HepG2 (cell line): ENCODE results near the gene CLDN14. TPM values are rescaled to one million over a fixed set of nuclear protein-coding genes. Genes with fewer than 3 reads are reported as not detected.

Experiments used
- ATAC-seq: fragments of 200-7000 bp; cut with Tn5 transposase; 3 replicates; pipeline ENCODE4 v1.9.1; 2020; ENCODE audit warnings: mild to moderate bottlenecking, moderate library complexity
- BruUV-seq: library from RNA; stranded (reverse); fragments of 400-500 nt; replicated peaks from 2 replicates; lab custom pipeline; 2021; lab: Mats Ljungman, UMichigan
- CTCF ChIA-PET: fragments of 300-600 bp; formaldehyde crosslinking; extraction: SDS; loops from one replicate; lab custom pipeline; 2021; ENCODE audit warnings: low total read pairs, inconsistent platforms, low intra/inter-chr PET ratio; lab: Yijun Ruan, JAX
- POLR2A ChIA-PET: fragments of 350-600 bp; sonication (Branson Sonifier 250); formaldehyde crosslinking; loops from one replicate; lab custom pipeline; 2020; ENCODE audit warnings: antibody characterized with exemption, inconsistent platforms; lab: Yijun Ruan, JAX
- DNase-seq: peaks from one replicate; pipeline ENCODE4 v3.0.0-alpha.2; 2015; ENCODE audit warnings: low spot score
- FAIRE-seq: peaks from 3 replicates; lab custom pipeline; 2011; peaks lifted over from hg19 to GRCh38; lab: Jason Lieb, UNC
- H2AFZ ChIP-seq: one replicate; pipeline ENCODE4 v1.6.1; 2011; ENCODE audit warnings: low read length, inconsistent platforms
- H3K27ac ChIP-seq: fragments of 300-600 bp; 3 replicates; pipeline ENCODE4 v1.8.0; 2011; ENCODE audit warnings: mixed run types, mild to moderate bottlenecking, mixed read lengths, low read length, inconsistent platforms; ENCODE audit not compliant: insufficient read depth; ENCODE audit errors: extremely low read length
- H3K27me3 ChIP-seq, 2 experiments: fragments of 200-600 bp in 1 of 2; 2 replicates in 1 of 2; 3 replicates in 1 of 2; pipeline versions ENCODE4 v1.6.0 to v1.8.0; 2011; ENCODE audit warnings: low read length in 2 of 2, mild to moderate bottlenecking in 2 of 2, moderate library complexity in 2 of 2, inconsistent platforms in 1 of 2; ENCODE audit not compliant: insufficient read depth in 2 of 2, control insufficient read depth in 1 of 2
- H3K36me3 ChIP-seq, 2 experiments: fragments of 200-600 bp in 1 of 2; replicated peaks in 1 of 2; 2 replicates in 1 of 2; 3 replicates in 1 of 2; pipeline versions ENCODE4 v1.5.1 to v1.8.0; 2011; ENCODE audit warnings: low read length in 2 of 2, inconsistent platforms in 1 of 2; ENCODE audit not compliant: insufficient read depth in 2 of 2, control insufficient read depth in 1 of 2
- H3K4me1 ChIP-seq: 2 replicates; pipeline ENCODE4 v1.5.1; 2012; ENCODE audit warnings: low read length, inconsistent platforms; ENCODE audit not compliant: insufficient read depth
- H3K4me2 ChIP-seq: 2 replicates; pipeline ENCODE4 v1.6.0; 2011; ENCODE audit warnings: low read depth, low read length, inconsistent platforms
- H3K4me3 ChIP-seq, 3 experiments: fragments of 200-600 bp in 1 of 3; sonication (generic), shearing (Covaris generic) in 1 of 3; replicated peaks in 1 of 3; 2 replicates each; pipeline ENCODE4 v1.5.1; 2011 to 2016; ENCODE audit warnings: low read length in 3 of 3, inconsistent platforms in 2 of 3, low read depth in 2 of 3, mild to moderate bottlenecking in 2 of 3, control low read depth in 1 of 3, mixed read lengths in 1 of 3; ENCODE audit not compliant: insufficient read depth in 1 of 3
- H3K79me2 ChIP-seq: one replicate; pipeline ENCODE4 v1.6.1; 2011; ENCODE audit warnings: low read length, inconsistent platforms; ENCODE audit not compliant: insufficient read depth
- H3K9ac ChIP-seq: 2 replicates; pipeline ENCODE4 v1.6.0; 2011; ENCODE audit warnings: mild to moderate bottlenecking, low read depth, low read length, inconsistent platforms; ENCODE audit not compliant: insufficient read depth
- H3K9me3 ChIP-seq: 2 replicates; pipeline ENCODE4 v1.5.1; 2012; ENCODE audit warnings: mild to moderate bottlenecking, low read length
- H4K20me1 ChIP-seq: 2 replicates; pipeline ENCODE4 v1.6.0; 2011; ENCODE audit warnings: inconsistent platforms, mild to moderate bottlenecking, low read length, moderate library complexity; ENCODE audit not compliant: insufficient read depth
- AHR ChIP-seq: IDR thresholded peaks from 2 replicates; pipeline ENCODE4 v1.6.1; 2018; ENCODE audit warnings: missing genetic modification reagents, missing compliant biosample characterization
- HDAC2 ChIP-seq: sonication (generic); formaldehyde crosslinking; IDR thresholded peaks from 2 replicates; pipeline ENCODE4 v1.4.0; 2020; ENCODE audit warnings: missing genetic modification reagents
- POLR2AphosphoS5 ChIP-seq: IDR thresholded peaks from 2 replicates; pipeline ENCODE4 v1.6.1; 2012; ENCODE audit warnings: low read depth, low read length
- POLR2G ChIP-seq: fragments of 200-400 bp; formaldehyde crosslinking; IDR thresholded peaks from 2 replicates; pipeline ENCODE4 v1.6.1; 2018; ENCODE audit warnings: mild to moderate bottlenecking, low read depth, low read length, moderate library complexity
- WGBS: methylation state at CpG from one replicate; pipeline ENCODE4 v1.1.6; 2017; ENCODE audit warnings: low lambda C conversion rate; 5-methylcytosine and 5-hydroxymethylcytosine counted together
- in situ Hi-C: cut with HindIII; loops from 2 replicates; pipeline ENCODE4 v1.10.0; 2017; ENCODE audit warnings: low pct_unique_long_range_greater_than_20kb; ENCODE audit not compliant: extremely low pct_ligation_motif_present
- intact Hi-C: fragments of 100-400 bp; cut with micrococcal nuclease; formaldehyde crosslinking; loops from one replicate; pipeline ENCODE4 v1.10.0; 2022; ENCODE audit not compliant: unreplicated experiment
- polyA plus RNA-seq, 8 experiments: library from polyadenylated mRNA; depleted of rRNA in 3 of 8; stranded (reverse) in 7 of 8; unstranded in 1 of 8; fragments of >200 nt; fragmentation: Illumina TruSeq in 4 of 8; extraction: Trizol in 4 of 8; gene quantifications; 2 replicates each; pipeline versions ENCODE4 v1.2.1 to v1.2.3, GENCODE V29; 2011 to 2016; ENCODE audit warnings: low read depth in 4 of 8, missing spikeins in 1 of 8, mixed read lengths in 1 of 8; ENCODE audit not compliant: insufficient read depth in 1 of 8
- total RNA-seq, 5 experiments: library from RNA; depleted of rRNA; stranded (reverse); fragments of >200 nt; fragmentation: Illumina TruSeq; extraction: Trizol; gene quantifications; 2 replicates each; pipeline ENCODE4 v1.2.3, GENCODE V29; 2016; ENCODE audit warnings: low read depth in 1 of 5
- TF ChIP-seq, protein P1 (sequence below): sonication (generic); formaldehyde crosslinking; IDR thresholded peaks from 2 replicates; pipeline ENCODE4 v1.4.0; 2020; ENCODE audit warnings: missing genetic modification reagents, mild to moderate bottlenecking, borderline replicate concordance

Gene CLDN14
- total and polyA plus RNA-seq, 2 of the 13 experiments (the other 11 are each of a cell fraction or from before 2014, with no cell fraction given) = 1.1 to 1.4 TPM

DNA sequence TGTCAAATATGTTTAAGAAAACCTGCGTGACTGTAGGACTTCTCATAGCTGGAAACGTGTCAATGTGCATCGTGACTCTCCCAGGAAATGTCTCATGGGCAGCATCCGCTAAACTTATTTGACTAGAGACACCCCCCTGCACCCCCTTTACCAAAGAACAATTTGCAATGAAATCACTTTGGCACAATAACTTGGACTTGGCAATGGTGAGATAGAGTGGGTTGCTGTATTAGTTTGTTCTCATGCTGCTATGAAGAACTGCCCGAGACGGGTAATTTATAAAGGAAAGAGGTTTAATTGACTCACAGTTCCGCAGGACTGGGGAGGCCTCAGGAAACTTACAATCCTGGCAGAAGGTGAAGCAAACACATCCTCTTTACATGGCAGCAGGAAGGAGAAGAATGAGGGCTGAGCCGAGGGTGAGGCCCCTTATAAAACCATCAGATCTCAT lies 13.8 kb downstream of the CLDN14 start:
- Histone ChIP-seq H4K20me1 (no peaks in the 10 kb centered on the region), H3K9ac (no peak overlapping the region), H3K4me1 (peaks cover 18% of the 10 kb centered on the region), H3K4me2 (no peak overlapping the region), H3K27me3 (no peaks in the 10 kb centered on the region), H3K36me3 (no peaks in the 10 kb centered on the region), H2AFZ (no peak overlapping the region), H3K79me2 (no peaks in the 10 kb centered on the region), H3K27ac (no peak overlapping the region), H3K4me3 (no peak overlapping the region), H3K9me3 (no peaks in the 10 kb centered on the region)
- ChIA-PET CTCF (no interaction called here), POLR2A (no interaction called here)
- FAIRE-seq (no peak), DNase-seq (no peak), ATAC-seq (no peak)
- no TSS peak for BruUV-seq
- intact Hi-C loops = no loop called here
- in situ Hi-C loops = no loop called here
- no peak for TF ChIP-seq POLR2AphosphoS5
- TF ChIP-seq, protein P1, sequence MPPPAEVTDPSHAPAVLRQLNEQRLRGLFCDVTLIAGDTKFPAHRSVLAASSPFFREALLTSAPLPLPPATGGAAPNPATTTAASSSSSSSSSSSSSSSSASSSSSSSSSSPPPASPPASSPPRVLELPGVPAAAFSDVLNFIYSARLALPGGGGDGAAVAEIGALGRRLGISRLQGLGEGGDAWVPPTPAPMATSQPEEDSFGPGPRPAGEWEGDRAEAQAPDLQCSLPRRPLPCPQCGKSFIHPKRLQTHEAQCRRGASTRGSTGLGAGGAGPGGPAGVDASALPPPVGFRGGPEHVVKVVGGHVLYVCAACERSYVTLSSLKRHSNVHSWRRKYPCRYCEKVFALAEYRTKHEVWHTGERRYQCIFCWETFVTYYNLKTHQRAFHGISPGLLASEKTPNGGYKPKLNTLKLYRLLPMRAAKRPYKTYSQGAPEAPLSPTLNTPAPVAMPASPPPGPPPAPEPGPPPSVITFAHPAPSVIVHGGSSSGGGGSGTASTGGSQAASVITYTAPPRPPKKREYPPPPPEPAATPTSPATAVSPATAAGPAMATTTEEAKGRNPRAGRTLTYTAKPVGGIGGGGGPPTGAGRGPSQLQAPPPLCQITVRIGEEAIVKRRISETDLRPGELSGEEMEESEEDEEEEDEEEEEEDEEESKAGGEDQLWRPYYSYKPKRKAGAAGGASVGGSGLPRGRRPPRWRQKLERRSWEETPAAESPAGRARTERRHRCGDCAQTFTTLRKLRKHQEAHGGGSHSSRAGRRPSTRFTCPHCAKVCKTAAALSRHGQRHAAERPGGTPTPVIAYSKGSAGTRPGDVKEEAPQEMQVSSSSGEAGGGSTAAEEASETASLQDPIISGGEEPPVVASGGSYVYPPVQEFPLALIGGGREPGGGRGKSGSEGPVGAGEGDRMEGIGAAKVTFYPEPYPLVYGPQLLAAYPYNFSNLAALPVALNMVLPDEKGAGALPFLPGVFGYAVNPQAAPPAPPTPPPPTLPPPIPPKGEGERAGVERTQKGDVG = no peak
- TF ChIP-seq HDAC2 (CRISPR knock-in tag) = no peak
- WGBS = 87% methylated on average over 7 of the region's 8 CpGs

GRCh38 chr21:36465478-36465877 lies 14.4 kb downstream of the CLDN14 start:
- Histone ChIP-seq H3K36me3 (no peaks in the 10 kb centered on the region), H3K4me1 (peaks cover 12% of the 10 kb centered on the region; the same call in 1 of the 2 replicates), H3K79me2 (no peaks in the 10 kb centered on the region), H2AFZ (no peak overlapping the region), H3K27ac (no peak overlapping the region), H3K9ac (no peak overlapping the region), H4K20me1 (no peaks in the 10 kb centered on the region), H3K27me3 (no peaks in the 10 kb centered on the region), H3K4me2 (no peak overlapping the region), H3K9me3 (no peaks in the 10 kb centered on the region), H3K4me3 (no peak overlapping the region)
- no peak for FAIRE-seq
- BruUV-seq = no TSS peak
- DNase-seq = no peak
- intact Hi-C loops (no loop called here), in situ Hi-C loops (no loop called here)
- ChIA-PET CTCF (no interaction called here), POLR2A (no interaction called here)
- TF ChIP-seq AHR (CRISPR knock-in tag) = no peak
- TF ChIP-seq POLR2G = no peak
- no peak for ATAC-seq
- WGBS = 78% methylated on average over 8 of the region's 8 CpGs
